Measurements from ENCODE around the gene GNAI2.
A peak's percentile ranks its signal among the peaks of the same experiment; 100 is the strongest.

GNAI2 gene

GRCh38 chr3:50235716-50236483 is at the start of gene GNAI2:
GNAI2 (plus strand) TSS chr3:50236204; CDS start chr3:50236336, 132 bp downstream.
- DNase-seq (ENCODE audit: insufficient read length, low spot score) (peak; percentile 97), FAIRE-seq (no peak)
- peak; percentile 96 for TF ChIP-seq POLR2A (IDR thresholded peaks at IDR 0.05; ENCODE audit: low read depth, low read length)

GRCh38 chr3:50187750-50188149 is 48.3 kb upstream of the GNAI2 start:
- TF ChIP-seq POLR2A (IDR thresholded peaks at IDR 0.05; ENCODE audit: low read depth, low read length): no peak
- no peak for FAIRE-seq
- DNase-seq (ENCODE audit: insufficient read length, low spot score): no peak

GRCh38 chr3:50189274-50189673 is 46.7 kb upstream of the GNAI2 start:
- DNase-seq (ENCODE audit: insufficient read length, low spot score) (peak; percentile 79), FAIRE-seq (peak; percentile 27)
- TF ChIP-seq POLR2A (IDR thresholded peaks at IDR 0.05; ENCODE audit: low read depth, low read length): no peak

- FAIRE-seq: no peak
- no peak for TF ChIP-seq POLR2A (IDR thresholded peaks at IDR 0.05; ENCODE audit: low read depth, low read length)
Observed at GRCh38 chr3:50189989-50190388, 46.0 kb upstream of the GNAI2 start.

GRCh38 chr3:50190936-50191660 is 44.9 kb upstream of the GNAI2 start, which contains the start of gene GNAT1:
GNAT1 (plus strand) TSS chr3:50191610; CDS start chr3:50191726, 116 bp downstream.
- FAIRE-seq (no peak), DNase-seq (ENCODE audit: insufficient read length, low spot score) (no peak)
- no peak for TF ChIP-seq POLR2A (IDR thresholded peaks at IDR 0.05; ENCODE audit: low read depth, low read length)

More at GRCh38 chr3:50189989-50190388, 46.0 kb upstream of the GNAI2 start:
- DNase-seq (ENCODE audit: insufficient read length, low spot score): no peak

- no peak for FAIRE-seq
- no peak for TF ChIP-seq POLR2A (IDR thresholded peaks at IDR 0.05; ENCODE audit: low read depth, low read length)
- DNase-seq (ENCODE audit: insufficient read length, low spot score): no peak
Observed at GRCh38 chr3:50192124-50192523, 43.9 kb upstream of the GNAI2 start.

GRCh38 chr3:50192689-50193141 is 43.3 kb upstream of the GNAI2 start:
- FAIRE-seq (no peak), DNase-seq (ENCODE audit: insufficient read length, low spot score) (peak; percentile 85)
- no peak for TF ChIP-seq POLR2A (IDR thresholded peaks at IDR 0.05; ENCODE audit: low read depth, low read length)

- FAIRE-seq (no peak), DNase-seq (ENCODE audit: insufficient read length, low spot score) (no peak)
- no peak for TF ChIP-seq POLR2A (IDR thresholded peaks at IDR 0.05; ENCODE audit: low read depth, low read length)
Observed at GRCh38 chr3:50193286-50193685, 42.7 kb upstream of the GNAI2 start.

- no peak for DNase-seq (ENCODE audit: insufficient read length, low spot score)
- FAIRE-seq: no peak
- TF ChIP-seq POLR2A (IDR thresholded peaks at IDR 0.05; ENCODE audit: low read depth, low read length): no peak
Observed at GRCh38 chr3:50193746-50194127, 42.3 kb upstream of the GNAI2 start.

- peak; percentile 64 for DNase-seq (ENCODE audit: insufficient read length, low spot score)
- FAIRE-seq: no peak
- no peak for TF ChIP-seq POLR2A (IDR thresholded peaks at IDR 0.05; ENCODE audit: low read depth, low read length)
Observed at GRCh38 chr3:50194128-50194902, 41.7 kb upstream of the GNAI2 start.

- TF ChIP-seq POLR2A (IDR thresholded peaks at IDR 0.05; ENCODE audit: low read depth, low read length): no peak
- peak; percentile 61 for DNase-seq (ENCODE audit: insufficient read length, low spot score)
- no peak for FAIRE-seq
Observed at GRCh38 chr3:50194903-50195500, 41.0 kb upstream of the GNAI2 start.

GRCh38 chr3:50195501-50196252 is 40.3 kb upstream of the GNAI2 start:
- DNase-seq (ENCODE audit: insufficient read length, low spot score) (peak; percentile 81), FAIRE-seq (no peak)
- no peak for TF ChIP-seq POLR2A (IDR thresholded peaks at IDR 0.05; ENCODE audit: low read depth, low read length)

- no peak for FAIRE-seq
- DNase-seq (ENCODE audit: insufficient read length, low spot score): no peak
- TF ChIP-seq POLR2A (IDR thresholded peaks at IDR 0.05; ENCODE audit: low read depth, low read length): no peak
Observed at GRCh38 chr3:50196253-50196801, 39.7 kb upstream of the GNAI2 start.

Measured in H54 (cell line).